Bronchial epithelial cell (primary cell): ENCODE measurements around the gene IDS. TPM values are rescaled to one million over a fixed set of nuclear protein-coding genes. Genes with fewer than 3 reads are reported as not detected.
"Not testable (repeated sequence)": the region's sequence is repeated elsewhere in the genome, so short reads cannot be mapped to it uniquely, and the experiment has no call there.

Experiments
- DNase-seq: peaks from one replicate; pipeline ENCODE4 v3.0.0-alpha.2; 2010; ENCODE audit warnings: low read depth
- FAIRE-seq: peaks from 2 replicates; lab custom pipeline; 2011; peaks lifted over from hg19 to GRCh38; lab: Jason Lieb, UNC
- H3K27me3 ChIP-seq: 2 replicates; pipeline ENCODE4 v1.5.1; 2011; ENCODE audit warnings: low read length; ENCODE audit not compliant: control insufficient read depth, insufficient read depth
- H3K36me3 ChIP-seq: 2 replicates; pipeline ENCODE4 v1.5.1; 2011; ENCODE audit warnings: low read length; ENCODE audit not compliant: control insufficient read depth, insufficient read depth
- H3K4me3 ChIP-seq: 2 replicates; pipeline ENCODE4 v1.5.1; 2011; ENCODE audit warnings: mild to moderate bottlenecking, low read depth, low read length, control low read depth
- CTCF ChIP-seq: IDR thresholded peaks from 2 replicates; pipeline ENCODE4 v1.5.1; 2011; ENCODE audit warnings: mild to moderate bottlenecking, moderate library complexity, low read length, control low read depth, inconsistent platforms; ENCODE audit not compliant: insufficient read depth, severe bottlenecking
- total RNA-seq: library from RNA; depleted of rRNA; stranded (reverse); fragments of >200 nt; gene quantifications from 2 replicates; pipeline ENCODE4 v1.2.1, GENCODE V29; 2014

Gene IDS
- total RNA-seq, 1 donor from 2014 or later: 12.4 TPM

- Histone ChIP-seq H3K27me3 (no peaks in the 10 kb centered on the region), H3K36me3 (no peaks in the 10 kb centered on the region), H3K4me3 (no peak overlapping the region)
- TF ChIP-seq CTCF: no peak
- FAIRE-seq: peak; percentile 52
- no peak for DNase-seq
These were observed 26.5 kb upstream of the IDS start for GRCh38 chrX:149531599-149531998.

- no peak for TF ChIP-seq CTCF
- H3K27me3 ChIP-seq: no peaks in the 10 kb centered on the region
- H3K4me3 ChIP-seq: no peak overlapping the region
- DNase-seq (no peak), FAIRE-seq (no peak)
- H3K36me3 ChIP-seq: no peaks in the 10 kb centered on the region
These were observed 23.3 kb upstream of the IDS start for GRCh38 chrX:149528381-149528780.

- Histone ChIP-seq H3K4me3 (no peak overlapping the region), H3K36me3 (no peaks in the 10 kb centered on the region), H3K27me3 (no peaks in the 10 kb centered on the region)
- FAIRE-seq (no peak), DNase-seq (peak; percentile 49)
- peak; percentile 51 for TF ChIP-seq CTCF
These were observed 22.6 kb upstream of the IDS start for GRCh38 chrX:149527705-149528104.

- FAIRE-seq, H3K36me3 ChIP-seq, DNase-seq, H3K4me3 ChIP-seq, H3K27me3 ChIP-seq: not testable (repeated sequence)
These were observed 21.4 kb upstream of the IDS start for GRCh38 chrX:149526318-149527033.

GRCh38 chrX:149525903-149526302, 20.8 kb upstream of the IDS start:
- not testable (repeated sequence) for DNase-seq, H3K4me3 ChIP-seq, H3K36me3 ChIP-seq, H3K27me3 ChIP-seq
- peak; percentile 18 for FAIRE-seq

GRCh38 chrX:149525389-149525788, 20.3 kb upstream of the IDS start:
- peak; percentile 97 for FAIRE-seq
- DNase-seq: not testable (repeated sequence)

GRCh38 chrX:149522916-149523315, 17.8 kb upstream of the IDS start:
- FAIRE-seq (no peak), DNase-seq (no peak)
- no peaks in the 10 kb centered on the region for H3K27me3 ChIP-seq
- H3K36me3 ChIP-seq: no peaks in the 10 kb centered on the region
- no peak overlapping the region for H3K4me3 ChIP-seq
- TF ChIP-seq CTCF: no peak

More at GRCh38 chrX:149525389-149525788, 20.3 kb upstream of the IDS start:
- not testable (repeated sequence) for H3K4me3 ChIP-seq, H3K36me3 ChIP-seq, H3K27me3 ChIP-seq
